ENCODE data around the gene JPH4. TPM values are rescaled to one million over a fixed set of nuclear protein-coding genes. Genes with fewer than 3 reads are reported as not detected.

The JPH4 gene
- total RNA-seq, 2 experiments from 2014 or later = not detected

- Histone ChIP-seq H3K79me2 (ENCODE audit: insufficient read depth, low read depth, low read length) (no peaks in the 10 kb centered on the region), H3K27ac (ENCODE audit: low read depth, low read length, poor library complexity, severe bottlenecking) (no peak overlapping the region), H3K9me2 (ENCODE audit: insufficient read depth, low read length) (no peaks in the 10 kb centered on the region), H4K20me1 (ENCODE audit: insufficient read depth, low read length) (no peaks in the 10 kb centered on the region), H3K4me1 (ENCODE audit: insufficient read depth, low read length, poor library complexity, severe bottlenecking) (no peaks in the 10 kb centered on the region), H2AFZ (ENCODE audit: low read length) (no peak overlapping the region), H3K4me2 (ENCODE audit: low read length) (no peak overlapping the region), H3K9me3 (ENCODE audit: low read length) (no peaks in the 10 kb centered on the region), H3K4me3 (ENCODE audit: low read depth, low read length, poor library complexity, severe bottlenecking) (no peak overlapping the region), H3K36me3 (ENCODE audit: insufficient read depth, low read length) (no peaks in the 10 kb centered on the region)
- intact Hi-C loops (cut with micrococcal nuclease; ENCODE audit: unreplicated experiment) = no loop called here
- ChIA-PET CTCF (ENCODE audit: unreplicated experiment) (no interaction called here), POLR2A (interaction anchor here (0.6 kb wide), 1 partner anchor 46 kb away, joined by 3 read pairs; no protein-coding TSS in a partner anchor)
- no peak for TF ChIP-seq EZH2phosphoT487 (IDR thresholded peaks at IDR 0.05; ENCODE audit: borderline replicate concordance, low read depth, low read length)
- TF ChIP-seq CTCF (conservative IDR thresholded peaks at IDR 0.05; ENCODE audit: low read length) = no peak
- no peak for DNase-seq (ENCODE audit: low spot score)
- no TSS peak for BruUV-seq (replicated peaks)
Observed at GRCh38 chr14:23524954-23525353, 53.6 kb downstream of the JPH4 start.

- intact Hi-C loops (cut with micrococcal nuclease; ENCODE audit: unreplicated experiment) = no loop called here
- H3K4me2 ChIP-seq (ENCODE audit: low read length) = no peak overlapping the region
- no peaks in the 10 kb centered on the region for H3K9me2 ChIP-seq (ENCODE audit: insufficient read depth, low read length)
- CTCF ChIA-PET (ENCODE audit: unreplicated experiment) = no interaction called here
- H3K79me2 ChIP-seq (ENCODE audit: insufficient read depth, low read depth, low read length) = no peaks in the 10 kb centered on the region
- no peak overlapping the region for H3K27ac ChIP-seq (ENCODE audit: low read depth, low read length, poor library complexity, severe bottlenecking)
- POLR2A ChIA-PET = interaction anchor here (0.6 kb wide), 1 partner anchor 88 kb away, joined by 6 read pairs; no protein-coding TSS in a partner anchor
- H4K20me1 ChIP-seq (ENCODE audit: insufficient read depth, low read length) = no peaks in the 10 kb centered on the region
- no peaks in the 10 kb centered on the region for H3K36me3 ChIP-seq (ENCODE audit: insufficient read depth, low read length)
- H3K9me3 ChIP-seq (ENCODE audit: low read length) = no peaks in the 10 kb centered on the region
- H2AFZ ChIP-seq (ENCODE audit: low read length) = no peak overlapping the region
- TF ChIP-seq EZH2phosphoT487 (IDR thresholded peaks at IDR 0.05; ENCODE audit: borderline replicate concordance, low read depth, low read length) (no peak), CTCF (conservative IDR thresholded peaks at IDR 0.05; ENCODE audit: low read length) (no peak)
- no TSS peak for BruUV-seq (replicated peaks)
- no peak overlapping the region for H3K4me3 ChIP-seq (ENCODE audit: low read depth, low read length, poor library complexity, severe bottlenecking)
- H3K4me1 ChIP-seq (ENCODE audit: insufficient read depth, low read length, poor library complexity, severe bottlenecking) = no peaks in the 10 kb centered on the region
- no peak for DNase-seq (ENCODE audit: low spot score)
Observed at GRCh38 chr14:23523229-23524016, 55.2 kb downstream of the JPH4 start.

GRCh38 chr14:23522643-23523198 lies 55.9 kb downstream of the JPH4 start:
- Histone ChIP-seq H3K27ac (ENCODE audit: low read depth, low read length, poor library complexity, severe bottlenecking) (no peak overlapping the region), H3K9me3 (ENCODE audit: low read length) (no peaks in the 10 kb centered on the region), H3K9me2 (ENCODE audit: insufficient read depth, low read length) (no peaks in the 10 kb centered on the region), H3K4me3 (ENCODE audit: low read depth, low read length, poor library complexity, severe bottlenecking) (no peak overlapping the region), H4K20me1 (ENCODE audit: insufficient read depth, low read length) (no peaks in the 10 kb centered on the region), H3K4me1 (ENCODE audit: insufficient read depth, low read length, poor library complexity, severe bottlenecking) (no peaks in the 10 kb centered on the region), H3K79me2 (ENCODE audit: insufficient read depth, low read depth, low read length) (no peaks in the 10 kb centered on the region), H3K36me3 (ENCODE audit: insufficient read depth, low read length) (no peaks in the 10 kb centered on the region), H3K4me2 (ENCODE audit: low read length) (no peak overlapping the region), H2AFZ (ENCODE audit: low read length) (no peak overlapping the region)
- ChIA-PET CTCF (ENCODE audit: unreplicated experiment) (no interaction called here), POLR2A (interaction anchor here (0.5 kb wide), 1 partner anchor 14 kb away, joined by 3 read pairs; no protein-coding TSS in a partner anchor)
- no peak for DNase-seq (ENCODE audit: low spot score)
- no peak for TF ChIP-seq CTCF (conservative IDR thresholded peaks at IDR 0.05; ENCODE audit: low read length)
- no peak for TF ChIP-seq EZH2phosphoT487 (IDR thresholded peaks at IDR 0.05; ENCODE audit: borderline replicate concordance, low read depth, low read length)
- no TSS peak for BruUV-seq (replicated peaks)
- intact Hi-C loops (cut with micrococcal nuclease; ENCODE audit: unreplicated experiment) = no loop called here

All from OCI-LY7 (cell line).